Stimulated activated CD4-positive, alpha-beta T cell treated with anti-CD3 and anti-CD28 coated beads, Interleukin-2, amount 100 ng/mL, for 48 hours (primary cell): ENCODE data around the gene MBNL1.
"Not testable (repeated sequence)": the region's sequence is repeated elsewhere in the genome, so short reads cannot be mapped to it uniquely, and the experiment has no call there.

ENCODE experiments used
- DNase-seq, 2 donors: peaks; one replicate each; pipeline ENCODE4 v3.0.0-alpha.2; 2020

The MBNL1 gene

DNA sequence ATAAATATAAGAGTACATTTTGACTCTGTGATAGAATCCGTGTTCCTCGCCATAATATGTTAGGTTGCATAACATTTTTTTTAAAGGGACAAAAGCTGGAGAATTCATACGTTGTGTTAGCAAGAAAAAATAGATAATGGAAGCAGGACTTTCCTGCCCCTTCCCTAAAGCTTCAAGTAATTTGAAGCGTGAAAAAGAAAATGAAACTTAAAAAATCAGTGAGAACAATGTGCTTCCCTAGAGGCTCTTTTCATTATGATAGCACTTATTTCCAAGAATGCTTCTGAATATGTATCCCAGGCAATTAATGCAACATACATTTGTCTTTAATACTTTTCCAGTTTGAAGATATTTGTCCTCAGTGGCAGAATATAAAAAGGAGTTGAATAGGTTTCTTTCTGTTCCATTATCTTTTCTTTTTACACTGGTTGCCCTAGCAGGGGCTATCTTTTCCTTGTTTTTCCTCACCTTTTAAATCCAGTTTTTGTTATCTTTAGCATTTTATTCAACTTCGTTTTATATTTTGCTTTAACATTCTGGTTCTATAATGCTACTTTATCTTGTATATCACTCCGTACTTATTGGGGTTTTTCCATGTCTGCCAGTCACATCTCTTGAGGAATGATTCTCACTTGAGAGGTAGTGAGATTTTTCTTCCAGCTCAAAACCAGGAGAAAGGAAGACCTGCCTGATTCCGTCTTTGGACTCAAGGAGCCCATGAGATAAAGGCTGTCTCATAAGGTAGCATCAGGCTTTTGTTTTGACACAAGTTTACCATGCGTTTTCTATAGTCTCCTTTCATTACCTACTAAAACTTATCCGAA is 113.8 kb downstream of the MBNL1 start:
- DNase-seq = no peak

DNA sequence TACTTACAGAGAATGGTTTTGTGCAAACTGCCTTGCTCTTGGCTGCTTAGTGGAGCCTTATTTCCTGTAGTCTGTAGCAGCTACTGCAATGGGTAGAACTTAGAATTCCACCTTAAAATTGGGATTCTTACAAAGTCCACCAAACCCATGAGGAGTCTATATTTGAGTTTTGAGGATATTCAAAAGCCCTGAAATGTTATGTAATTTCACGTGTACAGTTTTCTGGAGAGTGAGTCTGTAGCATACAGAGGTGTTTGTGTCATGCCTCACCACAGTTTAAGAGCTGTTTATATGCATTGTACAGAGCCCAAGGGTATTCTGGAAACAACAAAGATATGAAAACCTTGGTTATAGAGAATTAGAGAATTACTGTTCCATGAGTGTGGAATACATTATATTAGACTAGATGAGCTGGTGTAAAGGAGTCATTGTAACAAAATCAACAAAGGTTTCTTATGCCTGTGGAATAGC is 114.4 kb downstream of the MBNL1 start:
- no peak for DNase-seq

- DNase-seq = no peak
Measured at GRCh38 chr3:152384412-152384811, 115.7 kb downstream of the MBNL1 start.

- DNase-seq = no peak
Measured at GRCh38 chr3:152385761-152386160, 117.0 kb downstream of the MBNL1 start.

DNA sequence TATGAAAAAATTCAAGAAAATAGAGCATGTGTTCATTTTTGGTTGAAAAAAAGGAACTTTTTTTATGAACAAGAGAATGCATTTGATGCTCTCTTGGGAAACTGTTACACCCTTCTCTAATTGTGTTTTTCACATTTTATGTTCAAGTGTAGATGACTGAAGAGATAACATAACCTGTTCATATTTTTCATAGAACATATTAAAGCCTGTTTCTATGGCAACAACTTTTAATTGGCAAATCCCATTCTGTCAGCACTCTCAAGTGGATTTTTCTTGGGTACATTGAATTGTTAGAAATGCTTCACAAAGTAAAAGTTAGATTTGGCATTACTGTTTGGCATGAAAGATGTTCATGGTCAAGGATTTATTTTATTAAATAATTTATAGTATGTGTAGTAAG is 117.5 kb downstream of the MBNL1 start:
- no peak for DNase-seq

- DNase-seq = no peak
Measured at GRCh38 chr3:152388631-152389030, 119.9 kb downstream of the MBNL1 start.

DNA sequence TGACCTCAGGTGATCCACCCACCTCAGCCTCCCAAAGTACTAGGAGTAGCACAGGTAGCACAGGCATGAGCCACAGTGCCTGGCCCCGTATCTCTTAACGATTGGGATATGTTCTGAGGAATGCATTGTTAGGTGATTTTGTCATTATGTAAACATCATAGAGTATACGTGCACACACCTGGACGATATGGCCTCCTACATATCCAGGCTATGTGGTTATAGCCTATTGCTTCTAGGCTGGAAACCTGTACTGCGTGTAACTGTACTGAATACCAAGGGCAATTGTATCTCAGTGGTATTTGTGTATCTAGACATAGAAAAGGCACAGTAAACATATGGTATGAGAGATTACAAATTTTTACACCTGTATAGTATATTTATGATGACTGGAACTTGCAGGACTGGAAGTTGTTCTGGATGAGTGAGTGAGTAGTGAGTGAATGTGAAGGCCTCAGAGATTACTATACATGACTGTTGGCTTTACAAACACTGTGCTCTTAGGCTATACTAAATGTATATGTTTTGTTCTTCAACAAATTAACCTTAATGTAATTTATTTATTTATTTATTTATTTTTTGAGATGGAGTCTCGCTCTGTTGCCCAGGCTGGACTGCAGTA is 120.7 kb downstream of the MBNL1 start:
- DNase-seq = no peak

DNA sequence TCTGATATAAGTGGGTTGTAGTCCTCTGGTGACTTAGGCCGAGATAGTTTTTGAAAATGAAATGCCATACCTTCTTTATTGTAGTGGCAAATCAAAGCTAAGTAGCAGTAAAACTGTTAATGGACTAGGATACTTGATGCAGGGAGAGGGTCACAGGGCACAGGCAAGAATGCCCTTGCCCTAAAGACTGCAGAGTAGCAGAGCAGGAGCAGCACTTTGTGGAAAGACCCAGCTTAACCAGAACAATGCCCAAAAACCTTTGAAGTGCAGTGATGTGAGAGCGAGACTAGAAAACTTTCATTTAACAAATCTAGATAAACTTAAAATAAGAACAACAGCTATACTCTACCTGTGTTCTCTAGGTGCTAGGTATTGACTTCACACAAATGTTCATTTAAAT is 121.9 kb downstream of the MBNL1 start:
- DNase-seq = no peak

DNA sequence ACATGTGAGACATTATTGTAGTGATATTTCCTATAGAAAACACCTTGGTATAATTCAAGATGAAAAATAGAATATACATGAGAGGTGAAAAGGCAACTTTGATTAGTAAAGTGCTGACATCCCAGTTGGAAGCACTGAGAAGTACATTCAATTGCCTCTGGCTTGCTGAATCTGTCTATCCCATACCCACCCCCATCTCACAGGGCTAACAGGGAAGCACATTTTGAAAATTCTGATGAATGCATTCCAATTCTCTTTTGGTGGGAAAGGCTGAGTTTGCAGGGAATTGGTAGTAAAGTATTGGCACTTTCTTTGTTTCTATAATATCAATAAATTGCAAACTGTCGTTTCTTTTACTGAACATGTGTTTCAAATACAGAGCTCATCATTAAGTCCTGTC is 122.9 kb downstream of the MBNL1 start:
- DNase-seq = no peak

DNA sequence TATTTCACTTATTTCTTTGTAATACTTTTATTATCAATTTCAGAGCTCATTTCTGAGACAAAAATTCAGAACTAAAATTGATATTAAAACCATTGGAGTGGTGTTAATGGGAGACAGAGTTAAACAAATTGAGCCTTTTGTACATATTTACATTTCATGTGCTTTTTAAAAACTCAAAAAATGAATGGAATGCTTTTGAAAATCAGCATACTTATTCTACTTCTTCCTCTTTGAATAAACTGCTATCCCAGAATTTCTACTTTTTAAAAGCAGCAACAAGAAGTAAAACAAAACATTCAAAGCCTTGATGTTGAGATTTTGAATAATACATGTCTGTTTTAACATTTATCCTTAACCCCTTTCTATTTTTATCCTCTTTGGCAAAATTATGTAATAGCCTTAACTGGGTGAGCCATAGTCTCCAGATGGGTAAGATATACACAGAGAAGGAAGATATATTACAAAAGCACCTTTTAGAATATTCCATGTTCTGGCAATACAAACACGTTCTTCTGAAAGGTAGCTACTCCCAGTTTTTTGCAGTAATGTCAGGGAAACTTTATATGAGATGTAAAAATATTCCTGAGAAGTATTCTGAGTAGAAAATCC is 123.6 kb downstream of the MBNL1 start:
- no peak for DNase-seq

- DNase-seq = no peak
Measured at GRCh38 chr3:152394246-152394645, 125.5 kb downstream of the MBNL1 start.

DNA sequence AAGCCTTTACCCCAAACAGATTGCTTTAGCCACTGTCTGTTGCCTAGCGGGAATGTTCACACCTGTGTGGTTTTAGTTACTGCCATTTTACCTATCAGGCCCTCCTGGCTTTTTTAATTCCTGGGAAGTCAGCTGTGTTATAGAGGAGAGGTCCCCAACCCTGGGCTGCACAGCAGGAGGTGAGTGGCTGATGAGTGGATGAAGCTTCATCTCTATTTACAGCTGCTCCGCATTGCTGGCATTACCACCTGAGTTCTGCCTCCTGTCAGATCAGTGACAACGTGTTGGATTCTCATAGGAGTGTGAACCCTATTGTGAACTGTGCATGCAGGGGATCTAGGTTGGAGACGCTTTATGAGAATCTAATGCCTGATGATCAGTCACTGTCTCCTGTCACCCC is 127.0 kb downstream of the MBNL1 start:
- no peak for DNase-seq

- DNase-seq = no peak
Measured at GRCh38 chr3:152396867-152397266, 128.1 kb downstream of the MBNL1 start.

DNA sequence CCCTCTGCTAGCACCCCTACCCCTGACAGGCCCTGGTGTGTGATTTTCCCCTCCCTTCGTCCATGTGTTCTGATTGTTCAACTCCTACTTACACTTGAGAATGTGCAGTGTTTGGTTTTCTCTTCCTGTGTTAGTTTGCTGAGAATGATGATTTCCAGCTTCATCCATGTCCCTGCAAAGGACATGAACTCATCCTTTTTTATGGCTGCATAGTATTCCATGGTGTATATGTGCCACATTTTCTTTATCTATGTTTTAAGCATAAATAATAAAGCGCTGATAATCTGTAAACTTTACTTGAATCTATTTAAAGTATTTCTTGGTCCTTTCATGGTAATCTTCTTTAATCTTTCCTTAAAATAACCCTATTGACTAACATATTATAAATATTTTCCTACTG is 128.6 kb downstream of the MBNL1 start:
- not testable (repeated sequence) for DNase-seq

DNA sequence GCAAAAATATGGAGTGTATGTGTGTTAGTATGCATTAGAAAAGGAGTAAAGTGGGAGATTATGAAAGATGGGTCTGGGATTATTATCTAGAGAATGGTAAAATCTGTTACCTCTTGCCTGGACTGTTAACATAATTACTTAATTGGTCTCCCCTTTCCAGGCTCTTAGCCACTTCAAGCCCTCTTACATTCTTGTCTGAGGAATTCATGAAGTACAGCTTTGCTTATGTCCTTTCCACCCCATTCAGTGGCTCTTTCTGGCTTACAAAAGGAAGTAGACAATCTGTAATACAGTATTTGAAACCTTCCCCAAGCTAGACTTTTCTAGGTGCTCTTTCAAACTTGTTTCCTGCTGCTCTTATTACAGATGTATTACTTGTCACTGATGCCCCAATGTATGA is 129.8 kb downstream of the MBNL1 start:
- DNase-seq = no peak

DNA sequence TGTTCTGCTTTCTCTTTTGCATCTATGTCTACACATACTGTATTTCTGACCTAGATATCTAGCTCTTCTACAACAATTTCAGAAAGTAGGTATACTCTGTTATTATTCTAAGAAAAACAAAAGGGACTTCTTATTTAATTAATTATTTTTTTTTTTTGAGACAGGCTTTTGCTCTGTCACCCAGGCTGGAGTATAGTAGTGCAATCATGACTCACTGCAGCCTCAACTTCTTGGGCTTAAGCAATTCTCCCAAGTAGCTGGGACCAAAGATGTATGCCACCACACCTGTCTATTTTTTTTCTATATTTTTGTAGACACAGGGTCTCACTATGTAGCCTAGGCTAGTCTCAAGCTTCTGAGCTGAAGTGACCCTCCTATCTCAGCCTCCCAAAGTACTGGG is 130.6 kb downstream of the MBNL1 start:
- DNase-seq = no peak

- DNase-seq = no peak
Measured at GRCh38 chr3:152400887-152401286, 132.2 kb downstream of the MBNL1 start.

- no peak for DNase-seq
Measured at GRCh38 chr3:152402695-152403451, 134.1 kb downstream of the MBNL1 start.

- DNase-seq = no peak
Measured at GRCh38 chr3:152403632-152404066, 134.9 kb downstream of the MBNL1 start.

DNA sequence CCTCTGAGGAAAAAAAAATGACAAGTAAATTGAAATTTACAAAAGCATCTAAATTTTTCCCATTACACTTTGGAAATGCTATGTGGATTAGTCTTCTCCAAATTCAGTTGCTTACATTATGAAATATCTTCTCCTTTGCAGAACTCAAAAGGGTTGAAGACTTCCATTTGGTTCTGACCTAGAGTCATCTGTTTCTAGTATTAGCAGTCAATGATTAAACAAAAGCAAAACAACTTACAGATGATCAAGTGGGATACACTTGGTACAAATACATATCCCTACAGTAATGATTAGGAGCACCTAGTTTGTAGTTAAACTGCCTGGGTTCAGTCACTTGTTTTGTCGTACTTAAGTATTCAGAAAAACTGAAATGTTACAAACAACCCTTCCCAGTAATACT is 136.2 kb downstream of the MBNL1 start:
- no peak for DNase-seq

DNA sequence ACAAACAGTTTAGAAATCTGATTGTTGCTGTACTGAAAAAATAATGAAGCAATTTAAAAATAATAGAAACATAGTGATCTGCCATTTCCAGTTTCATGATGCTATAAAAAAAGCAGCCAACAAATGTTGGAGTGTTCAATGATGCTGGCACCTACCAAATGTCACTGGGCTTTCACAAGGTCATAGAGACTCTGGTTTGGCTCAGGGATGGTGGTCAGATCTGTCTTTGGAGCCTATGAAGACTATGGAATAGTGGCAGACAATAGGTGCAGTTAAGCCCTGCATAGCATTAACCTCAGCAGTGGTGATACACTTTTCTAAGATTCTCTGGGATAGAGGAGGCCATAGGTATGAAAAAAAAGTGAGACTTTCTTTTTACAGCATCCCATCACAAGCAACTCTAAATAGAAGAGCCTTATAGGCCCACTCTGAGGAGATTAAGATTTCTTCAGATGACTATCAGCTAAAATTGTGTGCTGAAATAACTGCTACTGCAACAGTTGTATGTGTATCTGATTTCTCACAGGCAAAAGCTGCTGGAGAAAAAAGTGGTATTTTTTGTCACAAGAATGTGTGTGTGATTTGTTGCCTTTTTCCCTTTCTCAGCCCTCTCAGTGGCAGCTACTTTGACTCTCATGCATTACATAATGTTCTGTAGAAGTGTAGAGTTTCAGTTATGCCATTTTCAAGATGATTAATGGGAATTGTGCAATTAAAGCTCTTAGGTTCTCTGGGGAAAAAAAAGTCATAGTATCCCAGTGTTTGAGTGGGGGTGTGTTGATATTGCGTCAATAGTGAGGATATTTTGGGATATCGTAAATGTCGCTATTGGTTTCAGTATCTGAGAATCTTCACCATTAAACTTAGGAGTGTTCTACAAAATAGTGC is 137.4 kb downstream of the MBNL1 start:
- DNase-seq = no peak

DNA sequence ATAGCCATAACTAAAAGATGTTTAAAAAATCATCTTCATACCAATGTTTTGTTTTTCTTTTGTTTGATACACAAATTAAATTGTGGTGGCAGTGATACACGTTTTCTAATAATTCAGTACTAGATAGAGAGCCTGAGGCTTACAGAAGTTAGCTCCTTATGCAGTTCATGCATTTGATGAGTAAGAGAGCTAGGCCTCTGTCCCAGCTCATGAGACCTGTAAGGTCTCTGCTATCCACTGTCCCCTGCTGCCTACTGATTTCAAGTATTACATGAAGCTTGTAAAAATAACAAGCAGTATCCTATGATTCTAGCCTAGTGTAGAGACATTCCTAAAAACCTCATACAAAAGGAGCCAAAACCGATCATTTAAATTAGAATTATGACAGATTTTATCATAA is 144.5 kb downstream of the MBNL1 start:
- DNase-seq = no peak
